Ecto neural progenitor cell (in vitro differentiated cells): ENCODE measurements around the gene FAM53B.
A peak's percentile ranks its signal among the peaks of the same experiment; 100 is the strongest.
"Not testable (repeated sequence)": the region's sequence is repeated elsewhere in the genome, so short reads cannot be mapped to it uniquely, and the experiment has no call there.

ENCODE experiments used
- DNase-seq: peaks from one replicate; pipeline ENCODE4 v3.0.0-alpha.2; 2018; ENCODE audit warnings: low spot score

The FAM53B gene

GRCh38 chr10:124744102-124745050 lies at the start of gene FAM53B:
TSS of gene FAM53B (minus strand) at chr10:124744378. CDS start at chr10:124706713, 37,665 bp downstream.
- DNase-seq = peak; percentile 89

- no peak for DNase-seq
Observed at GRCh38 chr10:124792998-124793352, 48.8 kb upstream of the FAM53B start.

GRCh38 chr10:124791547-124792348 lies 47.6 kb upstream of the FAM53B start, which contains the start of gene EEF1AKMT2:
TSS of gene EEF1AKMT2 (minus strand) at chr10:124791887. CDS start at chr10:124791833, 54 bp downstream.
- peak; percentile 93 for DNase-seq

GRCh38 chr10:124782900-124783299 lies 38.7 kb upstream of the FAM53B start:
- not testable (repeated sequence) for DNase-seq

- DNase-seq = no peak
Observed at GRCh38 chr10:124768791-124769190, 24.6 kb upstream of the FAM53B start.

- no peak for DNase-seq
Observed at GRCh38 chr10:124765256-124765655, 21.1 kb upstream of the FAM53B start.

- no peak for DNase-seq
Observed at GRCh38 chr10:124763267-124763666, 19.1 kb upstream of the FAM53B start.

GRCh38 chr10:124762281-124762680 lies 18.1 kb upstream of the FAM53B start:
- no peak for DNase-seq

- no peak for DNase-seq
Observed at GRCh38 chr10:124756156-124756903, 12.2 kb upstream of the FAM53B start.

- DNase-seq = no peak
Observed at GRCh38 chr10:124755581-124755980, 11.4 kb upstream of the FAM53B start.

GRCh38 chr10:124754227-124754626 lies 10.0 kb upstream of the FAM53B start:
- DNase-seq = no peak

- no peak for DNase-seq
Observed at GRCh38 chr10:124748953-124749645, 4.9 kb upstream of the FAM53B start.

GRCh38 chr10:124748166-124748565 lies 4.0 kb upstream of the FAM53B start:
- no peak for DNase-seq

GRCh38 chr10:124747745-124748144 lies 3.6 kb upstream of the FAM53B start:
- no peak for DNase-seq

GRCh38 chr10:124746992-124747391 lies 2.8 kb upstream of the FAM53B start:
- no peak for DNase-seq

GRCh38 chr10:124746447-124746846 lies 2.3 kb upstream of the FAM53B start:
- not testable (repeated sequence) for DNase-seq

GRCh38 chr10:124745673-124746072 lies 1.5 kb upstream of the FAM53B start:
- no peak for DNase-seq

- no peak for DNase-seq
Observed at GRCh38 chr10:124745252-124745651, 1.1 kb upstream of the FAM53B start.

- peak; percentile 71 for DNase-seq
Observed at GRCh38 chr10:124743191-124744101, 732 bp downstream of the FAM53B start.
